22Rv1 (cell line): Measurements from ENCODE around the gene CSGALNACT2.

Experiments
- CTCF ChIP-seq: fragments of 450-650 bp; IDR thresholded peaks from 2 replicates; pipeline ENCODE4 v1.5.1; 2017; ENCODE audit warnings: mild to moderate bottlenecking
- ZFX ChIP-seq: fragments of 450-650 bp; IDR thresholded peaks from 2 replicates; pipeline ENCODE4 v1.6.1; 2017; ENCODE audit warnings: antibody characterized with exemption, borderline replicate concordance

GRCh38 chr10:43128331-43128730, 9.9 kb upstream of the CSGALNACT2 start:
- no peak for TF ChIP-seq CTCF
- TF ChIP-seq ZFX: no peak
